Tibial nerve (tissue), 4 donors: Measurements from ENCODE around the gene C3orf52. TPM values are rescaled to one million over a fixed set of nuclear protein-coding genes. Genes with fewer than 3 reads are reported as not detected.

Experiments
- DNase-seq, 2 donors: peaks; one replicate each; pipeline ENCODE4 v3.0.0-alpha.2; 2019; ENCODE audit warnings: low spot score in 2 of 2
- H3K27ac ChIP-seq, 4 donors: fragments of 200-600 bp; sonication (generic) in 3 of 4; one replicate each; pipeline ENCODE4 v1.5.1; 2017 to 2019; ENCODE audit warnings: mild to moderate bottlenecking in 1 of 4
- H3K27me3 ChIP-seq, 2 donors: fragments of 200-600 bp; sonication (generic) in 1 of 2; one replicate each; pipeline versions ENCODE4 v1.5.1 to v1.6.0; 2017 to 2019
- H3K36me3 ChIP-seq, 3 donors: fragments of 200-600 bp; sonication (generic); one replicate each; pipeline ENCODE4 v1.5.1; 2018 to 2019
- H3K4me1 ChIP-seq, 4 donors: fragments of 200-600 bp; sonication (generic) in 3 of 4; one replicate each; pipeline ENCODE4 v1.5.1; 2017 to 2019
- H3K4me3 ChIP-seq, 4 donors: fragments of 200-600 bp; sonication (generic) in 3 of 4; one replicate each; pipeline ENCODE4 v1.5.1; 2017 to 2019; ENCODE audit warnings: mild to moderate bottlenecking in 1 of 4, moderate library complexity in 1 of 4
- H3K9me3 ChIP-seq, 4 donors: fragments of 200-600 bp; sonication (generic) in 3 of 4; one replicate each; pipeline ENCODE4 v1.5.1; 2017 to 2019
- EP300 ChIP-seq, 2 donors: sonication (generic); formaldehyde crosslinking; IDR thresholded peaks; one replicate each; pipeline ENCODE4 v1.6.1; 2017; ENCODE audit warnings: antibody characterized with exemption in 2 of 2, mild to moderate bottlenecking in 1 of 2
- POLR2A ChIP-seq, 2 donors: fragments of 450-650 bp; IDR thresholded peaks; one replicate each; pipeline ENCODE4 v1.6.1; 2017; ENCODE audit warnings: antibody characterized with exemption in 2 of 2, mild to moderate bottlenecking in 2 of 2, moderate library complexity in 2 of 2
- WGBS, 2 donors: methylation state at CpG; one replicate each; pipeline ENCODE4 v1.1.5; 2018; 5-methylcytosine and 5-hydroxymethylcytosine counted together
- total RNA-seq, 4 donors: library from RNA; depleted of rRNA; stranded (reverse); fragments of >200 nt; gene quantifications; one replicate each; pipeline ENCODE4 v1.1.0, GENCODE V29; 2016
- TF ChIP-seq, protein P1 (sequence below), 5 experiments: fragments of 200-600 bp in 3 of 5; fragments of 450-650 bp in 2 of 5; sonication (generic) in 3 of 5; IDR thresholded peaks; one replicate each; pipeline ENCODE4 v1.5.1; 2016 to 2019; ENCODE audit warnings: antibody characterized with exemption in 5 of 5, mild to moderate bottlenecking in 3 of 5, moderate library complexity in 2 of 5

The C3orf52 gene
- total RNA-seq, 4 donors from 2014 or later, result 0.98 to 8.5 (median 5.6) TPM

GRCh38 chr3:112074616-112075497, 11.3 kb upstream of the C3orf52 start:
- peaks cover 0 to 3% (median 0%) of the 10 kb centered on the region in 4 donors for H3K4me1 ChIP-seq
- no peak for DNase-seq
- no peaks in the 10 kb centered on the region for H3K36me3 ChIP-seq
- H3K27me3 ChIP-seq, result no peaks in the 10 kb centered on the region
- H3K27ac ChIP-seq, result no peak overlapping the region
- TF ChIP-seq, protein P1, sequence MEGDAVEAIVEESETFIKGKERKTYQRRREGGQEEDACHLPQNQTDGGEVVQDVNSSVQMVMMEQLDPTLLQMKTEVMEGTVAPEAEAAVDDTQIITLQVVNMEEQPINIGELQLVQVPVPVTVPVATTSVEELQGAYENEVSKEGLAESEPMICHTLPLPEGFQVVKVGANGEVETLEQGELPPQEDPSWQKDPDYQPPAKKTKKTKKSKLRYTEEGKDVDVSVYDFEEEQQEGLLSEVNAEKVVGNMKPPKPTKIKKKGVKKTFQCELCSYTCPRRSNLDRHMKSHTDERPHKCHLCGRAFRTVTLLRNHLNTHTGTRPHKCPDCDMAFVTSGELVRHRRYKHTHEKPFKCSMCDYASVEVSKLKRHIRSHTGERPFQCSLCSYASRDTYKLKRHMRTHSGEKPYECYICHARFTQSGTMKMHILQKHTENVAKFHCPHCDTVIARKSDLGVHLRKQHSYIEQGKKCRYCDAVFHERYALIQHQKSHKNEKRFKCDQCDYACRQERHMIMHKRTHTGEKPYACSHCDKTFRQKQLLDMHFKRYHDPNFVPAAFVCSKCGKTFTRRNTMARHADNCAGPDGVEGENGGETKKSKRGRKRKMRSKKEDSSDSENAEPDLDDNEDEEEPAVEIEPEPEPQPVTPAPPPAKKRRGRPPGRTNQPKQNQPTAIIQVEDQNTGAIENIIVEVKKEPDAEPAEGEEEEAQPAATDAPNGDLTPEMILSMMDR (IDR thresholded peaks at IDR 0.05), result no peak
- TF ChIP-seq POLR2A (IDR thresholded peaks at IDR 0.05) (no peak), EP300 (IDR thresholded peaks at IDR 0.05) (no peak)
- H3K9me3 ChIP-seq, result no peaks in the 10 kb centered on the region
- H3K4me3 ChIP-seq, result no peak overlapping the region
- 63 to 66% methylated on average over 6 of the region's 6 CpGs for whole genome bisulfite sequencing, 2 donors

DNA sequence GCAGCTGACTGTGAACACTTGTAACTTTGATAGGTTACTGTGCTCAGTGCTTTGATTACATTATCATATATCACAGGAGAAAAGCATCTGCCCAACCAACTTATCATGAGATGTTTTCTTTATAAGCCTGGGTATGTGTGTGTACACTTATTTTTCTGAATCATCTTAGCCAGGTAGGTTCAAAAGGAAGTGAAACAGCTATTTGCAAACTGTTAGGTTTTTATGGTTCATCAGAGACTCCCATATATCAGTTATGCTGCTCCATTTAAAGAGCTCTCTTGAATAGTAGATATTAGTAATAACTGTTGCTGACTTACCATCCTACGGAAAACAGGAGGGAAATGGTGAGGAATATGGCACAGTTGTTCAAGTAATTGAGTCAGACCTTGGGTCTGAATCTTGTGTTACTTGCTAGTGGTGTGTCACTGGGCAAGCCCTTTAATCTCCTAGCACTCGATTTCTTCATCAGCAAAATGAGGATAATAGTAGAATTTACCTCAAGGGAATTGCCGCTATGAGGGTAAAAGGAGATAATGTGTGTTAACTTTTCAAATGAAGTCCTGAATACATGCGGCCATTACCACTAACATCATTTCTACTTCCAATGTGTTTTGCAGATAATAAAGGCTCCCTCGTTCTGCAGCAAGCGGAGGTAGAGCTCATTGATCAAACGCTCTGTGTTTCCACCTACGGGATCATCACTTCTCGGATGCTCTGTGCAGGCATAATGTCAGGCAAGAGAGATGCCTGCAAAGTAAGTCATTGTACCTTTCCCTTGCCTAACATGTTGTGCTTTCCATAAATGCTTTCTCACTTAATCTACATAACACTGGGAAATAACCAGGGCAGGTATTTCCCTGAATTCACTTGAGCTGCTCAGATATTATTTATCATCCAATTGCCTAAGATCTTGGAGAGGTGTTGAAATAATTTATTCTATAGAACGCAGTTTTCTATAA, 7.8 kb upstream of the C3orf52 start:
- no peak overlapping the region for H3K4me3 ChIP-seq
- DNase-seq, result no peak
- no peaks in the 10 kb centered on the region for H3K9me3 ChIP-seq
- peaks cover 0 to 3% (median 0%) of the 10 kb centered on the region in 4 donors for H3K4me1 ChIP-seq
- TF ChIP-seq, protein P1 (IDR thresholded peaks at IDR 0.05), result no peak
- TF ChIP-seq POLR2A (IDR thresholded peaks at IDR 0.05) (no peak), EP300 (IDR thresholded peaks at IDR 0.05) (no peak)
- H3K27me3 ChIP-seq, result no peaks in the 10 kb centered on the region
- H3K36me3 ChIP-seq, result no peaks in the 10 kb centered on the region
- WGBS, 2 donors, result 80 to 85% methylated on average over 10 of the region's 10 CpGs
- no peak overlapping the region for H3K27ac ChIP-seq

GRCh38 chr3:112083239-112083638, 3.0 kb upstream of the C3orf52 start:
- Histone ChIP-seq H3K36me3 (no peaks in the 10 kb centered on the region), H3K27me3 (no peaks in the 10 kb centered on the region), H3K4me3 (no peak overlapping the region), H3K4me1 (peaks cover 0 to 14% (median 0%) of the 10 kb centered on the region in 4 donors), H3K9me3 (no peaks in the 10 kb centered on the region), H3K27ac (no peak overlapping the region)
- DNase-seq, result no peak
- WGBS, 2 donors, result 82 to 85% methylated on average over 4 of the region's 4 CpGs
- TF ChIP-seq, protein P1 (IDR thresholded peaks at IDR 0.05), result no peak
- no peak for TF ChIP-seq EP300 (IDR thresholded peaks at IDR 0.05)
- TF ChIP-seq POLR2A (IDR thresholded peaks at IDR 0.05), result no peak

- Histone ChIP-seq H3K36me3 (no peaks in the 10 kb centered on the region), H3K4me1 (peaks cover 0 to 14% (median 0%) of the 10 kb centered on the region in 4 donors), H3K4me3 (no peak overlapping the region), H3K27me3 (no peaks in the 10 kb centered on the region), H3K27ac (peak overlapping the region in 1 of 4 donors; percentile 76), H3K9me3 (no peaks in the 10 kb centered on the region)
- no peak for DNase-seq
- TF ChIP-seq EP300 (IDR thresholded peaks at IDR 0.05) (no peak), POLR2A (IDR thresholded peaks at IDR 0.05) (no peak)
- TF ChIP-seq, protein P1 (IDR thresholded peaks at IDR 0.05), result no peak
- 90 to 92% methylated on average over 7 of the region's 7 CpGs for WGBS, 2 donors
These were observed 1.0 kb upstream of the C3orf52 start for GRCh38 chr3:112084980-112085705.
